ENCODE measurements around the gene IKZF1.

IKZF1 gene

DNA sequence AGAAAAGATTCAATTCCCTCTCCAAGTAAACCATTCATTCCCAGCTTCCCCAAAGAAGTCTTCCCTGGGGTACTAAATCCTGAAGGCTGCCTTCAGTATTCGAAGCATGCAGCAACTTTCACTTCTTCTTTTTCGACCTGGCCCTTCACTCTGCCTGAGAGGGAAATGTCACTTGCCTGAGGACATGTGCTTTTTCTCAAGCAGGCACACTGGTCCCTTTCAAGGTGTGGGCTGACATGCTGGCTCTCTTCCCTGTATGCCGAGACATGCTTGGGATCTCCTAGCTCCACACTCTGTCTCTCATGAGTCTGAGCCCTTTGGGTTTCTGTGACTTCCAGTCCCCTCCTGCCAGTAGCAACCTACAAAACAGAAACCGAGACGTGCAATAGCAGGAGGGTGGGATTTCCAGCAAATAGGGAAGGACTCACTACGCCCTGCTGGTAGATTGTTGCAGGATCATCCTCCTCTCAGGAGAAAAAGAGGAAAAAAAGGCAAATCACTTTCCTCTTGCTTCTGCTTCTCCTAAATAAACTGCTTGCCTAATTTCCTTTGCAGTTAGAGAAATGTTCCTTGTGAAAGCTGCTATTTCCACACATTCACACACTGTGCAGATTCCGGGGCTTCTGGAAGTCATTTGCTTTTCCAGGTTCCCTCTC, 112.1 kb downstream of the IKZF1 start:
- H2BK12ac ChIP-seq (ENCODE audit: low read length): no peak overlapping the region
- no peak overlapping the region for H3K23ac ChIP-seq (ENCODE audit: low read depth, low read length, poor library complexity)
- H4K8ac ChIP-seq (ENCODE audit: low read depth, low read length): no peak overlapping the region
- no peak overlapping the region for H2BK5ac ChIP-seq (ENCODE audit: low read length)
- no peak overlapping the region for H3K9ac ChIP-seq (ENCODE audit: low read depth, low read length, poor library complexity)
- no peak overlapping the region for H2AFZ ChIP-seq (ENCODE audit: low read length)
- no peaks in the 10 kb centered on the region for H3K9me3 ChIP-seq (replicated peaks in 1 of 2; ENCODE audit: control insufficient read depth in 2 of 2, insufficient read depth in 1 of 2, low read depth in 1 of 2, low read length in 2 of 2)
- H3K36me3 ChIP-seq (replicated peaks in 1 of 2; ENCODE audit: control insufficient read depth in 2 of 2, insufficient read depth in 2 of 2, low read length in 2 of 2): no peaks in the 10 kb centered on the region
- no peak overlapping the region for H3K14ac ChIP-seq (ENCODE audit: low read length)
- DNase-seq (ENCODE audit: low spot score): no peak
- H3K18ac ChIP-seq (ENCODE audit: low read length): no peak overlapping the region
- H3K27me3 ChIP-seq (ENCODE audit: control insufficient read depth in 3 of 3, insufficient read depth in 3 of 3, low read depth in 1 of 3, low read length in 3 of 3): peaks cover 0 to 2% (median 0%) of the 10 kb centered on the region in 3 experiments
- no peaks in the 10 kb centered on the region for H3K79me1 ChIP-seq (ENCODE audit: low read depth, low read length)
- no peak overlapping the region for H4K91ac ChIP-seq (ENCODE audit: low read depth, low read length, poor library complexity)
- H2BK15ac ChIP-seq (ENCODE audit: low read length): no peak overlapping the region
- H3K4ac ChIP-seq (ENCODE audit: low read length): no peak overlapping the region
- H2BK120ac ChIP-seq (ENCODE audit: low read depth, low read length): no peak overlapping the region
- no peak overlapping the region for H3K27ac ChIP-seq (replicated peaks; ENCODE audit: low read length)
- peaks cover 0 to 2% of the 10 kb centered on the region in 2 donors for H3K4me1 ChIP-seq (ENCODE audit: control insufficient read depth in 2 of 2, insufficient read depth in 1 of 2, low read depth in 1 of 2, low read length in 2 of 2)
- no peak overlapping the region for H2AK5ac ChIP-seq (ENCODE audit: low read depth, low read length)
- no peak overlapping the region for H3K4me3 ChIP-seq (ENCODE audit: low read length in 2 of 2)
- no peak overlapping the region for H3K4me2 ChIP-seq (ENCODE audit: insufficient read depth, low read length, poor library complexity, severe bottlenecking)
- no CpG with 5 or more reads among the region's 7 CpGs for WGBS, 2 donors (ENCODE audit: extremely low coverage in 2 of 2, insufficient read length in 2 of 2, insufficient replicate concordance in 1 of 2)

DNA sequence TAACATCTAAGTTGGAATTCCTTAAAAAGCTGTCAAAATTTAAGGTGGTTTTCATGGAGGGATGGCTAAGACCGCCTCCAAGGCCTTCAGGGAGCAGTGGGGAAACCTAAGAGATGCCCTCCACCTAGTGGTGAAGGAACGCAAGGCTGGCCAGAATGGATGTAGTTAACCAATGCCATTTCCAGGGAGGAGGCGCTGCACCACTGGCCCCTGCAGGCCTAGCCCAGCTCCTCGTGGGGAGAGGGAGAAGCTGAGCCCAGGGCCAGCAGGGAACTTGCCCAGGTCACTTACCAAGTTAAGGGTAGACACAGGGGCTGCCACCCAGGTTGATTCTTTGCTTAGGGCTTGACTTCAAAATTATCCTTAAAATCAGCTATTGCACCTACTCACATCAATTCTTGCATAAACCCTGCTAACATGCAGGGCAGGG, 113.6 kb downstream of the IKZF1 start:
- no peaks in the 10 kb centered on the region for H3K79me1 ChIP-seq (ENCODE audit: low read depth, low read length)
- WGBS, 2 donors (ENCODE audit: extremely low coverage in 2 of 2, insufficient read length in 2 of 2, insufficient replicate concordance in 1 of 2): no CpG with 5 or more reads among the region's 4 CpGs
- H3K9ac ChIP-seq (ENCODE audit: low read depth, low read length, poor library complexity): no peak overlapping the region
- H3K23ac ChIP-seq (ENCODE audit: low read depth, low read length, poor library complexity): no peak overlapping the region
- H3K14ac ChIP-seq (ENCODE audit: low read length): no peak overlapping the region
- H3K4me2 ChIP-seq (ENCODE audit: insufficient read depth, low read length, poor library complexity, severe bottlenecking): no peak overlapping the region
- no peak overlapping the region for H2BK5ac ChIP-seq (ENCODE audit: low read length)
- H3K9me3 ChIP-seq (replicated peaks in 1 of 2; ENCODE audit: control insufficient read depth in 2 of 2, insufficient read depth in 1 of 2, low read depth in 1 of 2, low read length in 2 of 2): no peaks in the 10 kb centered on the region
- H3K4ac ChIP-seq (ENCODE audit: low read length): no peak overlapping the region
- H4K91ac ChIP-seq (ENCODE audit: low read depth, low read length, poor library complexity): no peak overlapping the region
- no peaks in the 10 kb centered on the region for H3K36me3 ChIP-seq (replicated peaks in 1 of 2; ENCODE audit: control insufficient read depth in 2 of 2, insufficient read depth in 2 of 2, low read length in 2 of 2)
- no peak overlapping the region for H3K27ac ChIP-seq (replicated peaks; ENCODE audit: low read length)
- peaks cover 0 to 2% (median 0%) of the 10 kb centered on the region in 3 experiments for H3K27me3 ChIP-seq (ENCODE audit: control insufficient read depth in 3 of 3, insufficient read depth in 3 of 3, low read depth in 1 of 3, low read length in 3 of 3)
- peak; percentile 60 for DNase-seq (ENCODE audit: low spot score)
- no peak overlapping the region for H2BK12ac ChIP-seq (ENCODE audit: low read length)
- H4K8ac ChIP-seq (ENCODE audit: low read depth, low read length): no peak overlapping the region
- no peak overlapping the region for H2BK15ac ChIP-seq (ENCODE audit: low read length)
- no peak overlapping the region for H2BK120ac ChIP-seq (ENCODE audit: low read depth, low read length)
- H3K4me3 ChIP-seq (ENCODE audit: low read length in 2 of 2): no peak overlapping the region
- peak overlapping the region; percentile 17 for H2AFZ ChIP-seq (ENCODE audit: low read length)
- H3K18ac ChIP-seq (ENCODE audit: low read length): no peak overlapping the region
- peaks cover 0 to 4% of the 10 kb centered on the region in 2 donors for H3K4me1 ChIP-seq (ENCODE audit: control insufficient read depth in 2 of 2, insufficient read depth in 1 of 2, low read depth in 1 of 2, low read length in 2 of 2)
- no peak overlapping the region for H2AK5ac ChIP-seq (ENCODE audit: low read depth, low read length)

DNA sequence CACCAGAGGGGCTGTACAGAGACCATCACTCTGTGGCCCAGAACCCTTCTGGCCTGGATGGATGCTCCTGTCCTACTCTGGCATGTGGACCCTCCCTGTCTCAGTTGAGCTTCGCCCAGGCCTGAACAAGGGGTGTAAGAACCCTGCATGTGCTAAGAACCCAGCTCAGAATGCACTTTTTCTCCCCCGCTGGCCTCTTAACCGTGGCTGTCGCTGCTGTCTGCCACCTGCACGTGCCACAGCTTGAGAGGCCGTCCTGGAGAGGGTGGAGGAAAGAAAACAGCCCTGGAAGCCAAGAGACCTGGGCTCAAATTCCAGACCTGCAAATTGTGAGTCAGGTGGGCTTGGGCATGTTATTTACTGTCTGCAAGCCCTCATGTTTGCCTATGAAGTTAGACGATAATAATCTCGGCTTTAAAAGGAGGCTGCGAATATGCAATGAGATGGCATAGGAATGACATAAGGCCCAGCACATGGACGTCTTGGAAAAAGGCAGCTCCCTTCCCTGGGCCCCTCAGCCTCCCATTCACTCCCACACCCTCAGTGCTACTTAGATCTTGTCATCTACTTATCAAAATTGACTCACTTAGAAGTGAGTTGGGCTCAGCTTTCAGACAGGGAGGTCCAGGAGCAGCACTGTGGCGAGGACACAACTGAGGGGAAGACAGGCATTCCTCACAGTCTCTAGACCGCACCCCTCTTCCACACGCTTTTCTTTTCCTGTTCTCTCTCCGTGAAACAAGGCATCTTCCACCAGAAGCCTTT, 114.2 kb downstream of the IKZF1 start:
- Histone ChIP-seq H3K14ac (ENCODE audit: low read length) (no peak overlapping the region), H2BK5ac (ENCODE audit: low read length) (no peak overlapping the region), H2AK5ac (ENCODE audit: low read depth, low read length) (no peak overlapping the region), H4K8ac (ENCODE audit: low read depth, low read length) (no peak overlapping the region), H3K4ac (ENCODE audit: low read length) (no peak overlapping the region), H3K27ac (replicated peaks; ENCODE audit: low read length) (no peak overlapping the region), H2BK120ac (ENCODE audit: low read depth, low read length) (no peak overlapping the region), H3K18ac (ENCODE audit: low read length) (no peak overlapping the region), H2BK15ac (ENCODE audit: low read length) (no peak overlapping the region), H3K4me2 (ENCODE audit: insufficient read depth, low read length, poor library complexity, severe bottlenecking) (no peak overlapping the region), H3K4me1 (ENCODE audit: control insufficient read depth in 2 of 2, insufficient read depth in 1 of 2, low read depth in 1 of 2, low read length in 2 of 2) (peaks cover 0 to 4% of the 10 kb centered on the region in 2 donors), H3K23ac (ENCODE audit: low read depth, low read length, poor library complexity) (no peak overlapping the region), H3K9ac (ENCODE audit: low read depth, low read length, poor library complexity) (no peak overlapping the region), H3K36me3 (replicated peaks in 1 of 2; ENCODE audit: control insufficient read depth in 2 of 2, insufficient read depth in 2 of 2, low read length in 2 of 2) (no peaks in the 10 kb centered on the region), H3K27me3 (ENCODE audit: control insufficient read depth in 3 of 3, insufficient read depth in 3 of 3, low read depth in 1 of 3, low read length in 3 of 3) (peaks cover 0 to 2% (median 0%) of the 10 kb centered on the region in 3 experiments), H3K9me3 (replicated peaks in 1 of 2; ENCODE audit: control insufficient read depth in 2 of 2, insufficient read depth in 1 of 2, low read depth in 1 of 2, low read length in 2 of 2) (no peaks in the 10 kb centered on the region), H2BK12ac (ENCODE audit: low read length) (no peak overlapping the region), H3K4me3 (ENCODE audit: low read length in 2 of 2) (no peak overlapping the region), H4K91ac (ENCODE audit: low read depth, low read length, poor library complexity) (no peak overlapping the region), H2AFZ (ENCODE audit: low read length) (peak overlapping the region; percentile 17), H3K79me1 (ENCODE audit: low read depth, low read length) (no peaks in the 10 kb centered on the region)
- WGBS, 2 donors (ENCODE audit: extremely low coverage in 2 of 2, insufficient read length in 2 of 2, insufficient replicate concordance in 1 of 2): no CpG with 5 or more reads among the region's 14 CpGs
- no peak for DNase-seq (ENCODE audit: low spot score)

DNA sequence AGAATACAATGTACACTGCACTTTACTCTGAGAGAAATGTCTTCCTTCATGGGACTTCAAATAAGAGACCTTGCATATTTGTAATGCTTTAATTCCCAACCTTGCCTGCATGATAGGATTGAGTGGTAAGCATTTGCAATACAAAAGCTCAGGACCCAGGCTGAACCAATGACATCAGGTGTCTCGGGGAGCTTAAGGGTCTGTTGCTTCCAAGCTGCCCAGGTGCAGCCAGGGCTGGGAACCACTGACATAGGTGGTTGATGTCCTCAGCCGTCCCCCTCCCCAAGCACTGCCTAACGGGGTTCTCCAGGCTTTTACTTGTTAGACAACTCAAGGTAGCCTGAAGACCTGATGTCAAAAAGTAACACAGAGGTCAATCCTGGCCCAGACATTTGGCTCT, 116.5 kb downstream of the IKZF1 start:
- Histone ChIP-seq H2BK12ac (ENCODE audit: low read length) (no peak overlapping the region), H3K4me1 (ENCODE audit: control insufficient read depth in 2 of 2, insufficient read depth in 1 of 2, low read depth in 1 of 2, low read length in 2 of 2) (peaks cover 0 to 4% of the 10 kb centered on the region in 2 donors), H3K4me2 (ENCODE audit: insufficient read depth, low read length, poor library complexity, severe bottlenecking) (no peak overlapping the region), H3K4ac (ENCODE audit: low read length) (no peak overlapping the region), H3K4me3 (ENCODE audit: low read length in 2 of 2) (no peak overlapping the region), H2AFZ (ENCODE audit: low read length) (no peak overlapping the region), H3K27me3 (ENCODE audit: control insufficient read depth in 3 of 3, insufficient read depth in 3 of 3, low read depth in 1 of 3, low read length in 3 of 3) (no peaks in the 10 kb centered on the region), H2BK5ac (ENCODE audit: low read length) (no peak overlapping the region), H2AK5ac (ENCODE audit: low read depth, low read length) (no peak overlapping the region), H3K14ac (ENCODE audit: low read length) (no peak overlapping the region), H4K8ac (ENCODE audit: low read depth, low read length) (no peak overlapping the region), H3K27ac (replicated peaks; ENCODE audit: low read length) (no peak overlapping the region), H3K36me3 (replicated peaks in 1 of 2; ENCODE audit: control insufficient read depth in 2 of 2, insufficient read depth in 2 of 2, low read length in 2 of 2) (no peaks in the 10 kb centered on the region), H3K9ac (ENCODE audit: low read depth, low read length, poor library complexity) (no peak overlapping the region), H3K9me3 (replicated peaks in 1 of 2; ENCODE audit: control insufficient read depth in 2 of 2, insufficient read depth in 1 of 2, low read depth in 1 of 2, low read length in 2 of 2) (no peaks in the 10 kb centered on the region), H4K91ac (ENCODE audit: low read depth, low read length, poor library complexity) (no peak overlapping the region), H2BK120ac (ENCODE audit: low read depth, low read length) (no peak overlapping the region), H3K23ac (ENCODE audit: low read depth, low read length, poor library complexity) (no peak overlapping the region), H2BK15ac (ENCODE audit: low read length) (no peak overlapping the region), H3K79me1 (ENCODE audit: low read depth, low read length) (no peaks in the 10 kb centered on the region), H3K18ac (ENCODE audit: low read length) (no peak overlapping the region)
- DNase-seq (ENCODE audit: low spot score): no peak
- no CpG with 5 or more reads among the region's 3 CpGs for WGBS, 2 donors (ENCODE audit: extremely low coverage in 2 of 2, insufficient read length in 2 of 2, insufficient replicate concordance in 1 of 2)
